Esophagus muscularis mucosa (tissue), 4 donors: ENCODE results near the gene FCRLA. TPM values are rescaled to one million over a fixed set of nuclear protein-coding genes. Genes with fewer than 3 reads are reported as not detected.

Experiments
- DNase-seq: peaks from one replicate; pipeline ENCODE4 v3.0.0-alpha.2; 2017; ENCODE audit errors: extremely low spot score
- H3K27ac ChIP-seq, 4 donors: fragments of 200-600 bp; sonication (generic); replicated peaks in 1 of 4; 1 replicate in 3 of 4; 2 replicates in 1 of 4; pipeline ENCODE4 v1.5.1; 2016 to 2019; ENCODE audit warnings: mild to moderate bottlenecking in 1 of 4
- H3K27me3 ChIP-seq, 4 donors: fragments of 200-600 bp; sonication (generic); one replicate each; pipeline versions ENCODE4 v1.5.1 to v1.6.0; 2016 to 2019
- H3K36me3 ChIP-seq, 4 donors: fragments of 200-600 bp; sonication (generic); one replicate each; pipeline ENCODE4 v1.5.1; 2016 to 2019
- H3K4me1 ChIP-seq, 4 donors: fragments of 200-600 bp; sonication (generic); one replicate each; pipeline ENCODE4 v1.5.1; 2016 to 2019
- H3K4me3 ChIP-seq, 4 donors: fragments of 200-600 bp; sonication (generic); 1 replicate in 2 of 4; 2 replicates in 2 of 4; pipeline ENCODE4 v1.5.1; 2016 to 2019; ENCODE audit warnings: mild to moderate bottlenecking in 4 of 4, moderate library complexity in 1 of 4
- H3K9me3 ChIP-seq, 4 donors: fragments of 200-600 bp; sonication (generic); 1 replicate in 3 of 4; 2 replicates in 1 of 4; pipeline ENCODE4 v1.5.1; 2016 to 2019
- EP300 ChIP-seq: sonication (generic); formaldehyde crosslinking; IDR thresholded peaks from one replicate; pipeline ENCODE4 v1.6.1; 2017; ENCODE audit warnings: antibody characterized with exemption
- POLR2A ChIP-seq: fragments of 450-650 bp; IDR thresholded peaks from one replicate; pipeline ENCODE4 v1.6.1; 2017; ENCODE audit warnings: antibody characterized with exemption, moderate library complexity, mild to moderate bottlenecking, low read depth
- POLR2AphosphoS5 ChIP-seq, 2 donors: sonication (generic); formaldehyde crosslinking; IDR thresholded peaks; one replicate each; pipeline ENCODE4 v1.6.1; 2017; ENCODE audit warnings: antibody characterized with exemption in 2 of 2
- WGBS: methylation state at CpG from one replicate; pipeline ENCODE4 v1.1.5; 2018; 5-methylcytosine and 5-hydroxymethylcytosine counted together
- intact Hi-C: fragments of 100-400 bp; cut with DNase I; formaldehyde crosslinking; loops from one replicate; pipeline ENCODE4 v1.15.1; 2023
- total RNA-seq, 4 donors: library from RNA; depleted of rRNA; stranded (reverse); fragments of >200 nt; gene quantifications; one replicate each; pipeline versions ENCODE4 v1.1.0 to v1.2.1, GENCODE V29; 2016
- TF ChIP-seq, protein P1 (sequence below), 3 experiments: fragments of 200-600 bp in 2 of 3; fragments of 450-650 bp in 1 of 3; sonication (generic) in 2 of 3; IDR thresholded peaks; one replicate each; pipeline ENCODE4 v1.5.1; 2017 to 2019; ENCODE audit warnings: antibody characterized with exemption in 3 of 3, mild to moderate bottlenecking in 2 of 3, moderate library complexity in 1 of 3

FCRLA gene
- total RNA-seq, 4 donors from 2014 or later, result 0.33 to 0.75 TPM; not detected in 2

DNA sequence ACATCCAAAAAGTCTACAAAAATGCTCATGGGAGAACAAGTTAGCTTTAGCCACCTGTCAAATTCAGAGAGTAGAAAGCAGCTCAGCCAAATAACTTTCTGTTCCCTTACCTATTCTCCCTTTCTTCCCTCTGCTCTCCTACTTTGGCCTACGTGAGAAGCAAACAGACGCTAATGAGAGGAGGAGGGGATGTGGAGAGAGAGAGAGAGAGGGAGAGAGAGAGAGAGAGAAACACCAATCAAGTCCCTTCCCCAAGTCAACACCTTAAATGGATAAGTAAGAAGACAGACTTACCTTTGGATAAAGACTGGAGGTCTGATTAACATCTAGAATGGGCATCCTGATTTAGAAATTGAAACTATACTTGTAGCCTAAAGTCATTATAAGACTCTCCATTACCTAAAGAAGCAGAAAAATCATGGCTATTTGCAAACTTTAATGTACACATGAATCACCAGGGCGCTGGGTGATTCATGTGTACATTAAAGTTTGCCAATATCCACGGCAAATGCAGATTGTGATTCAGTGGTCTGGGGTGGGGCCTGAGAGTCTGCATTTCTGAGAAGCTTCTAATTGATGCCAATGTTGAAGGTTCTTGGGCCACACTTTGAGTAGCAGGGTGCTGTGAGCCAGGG is 29.4 kb downstream of the FCRLA start:
- intact Hi-C loops, result no loop called here
- TF ChIP-seq, protein P1, sequence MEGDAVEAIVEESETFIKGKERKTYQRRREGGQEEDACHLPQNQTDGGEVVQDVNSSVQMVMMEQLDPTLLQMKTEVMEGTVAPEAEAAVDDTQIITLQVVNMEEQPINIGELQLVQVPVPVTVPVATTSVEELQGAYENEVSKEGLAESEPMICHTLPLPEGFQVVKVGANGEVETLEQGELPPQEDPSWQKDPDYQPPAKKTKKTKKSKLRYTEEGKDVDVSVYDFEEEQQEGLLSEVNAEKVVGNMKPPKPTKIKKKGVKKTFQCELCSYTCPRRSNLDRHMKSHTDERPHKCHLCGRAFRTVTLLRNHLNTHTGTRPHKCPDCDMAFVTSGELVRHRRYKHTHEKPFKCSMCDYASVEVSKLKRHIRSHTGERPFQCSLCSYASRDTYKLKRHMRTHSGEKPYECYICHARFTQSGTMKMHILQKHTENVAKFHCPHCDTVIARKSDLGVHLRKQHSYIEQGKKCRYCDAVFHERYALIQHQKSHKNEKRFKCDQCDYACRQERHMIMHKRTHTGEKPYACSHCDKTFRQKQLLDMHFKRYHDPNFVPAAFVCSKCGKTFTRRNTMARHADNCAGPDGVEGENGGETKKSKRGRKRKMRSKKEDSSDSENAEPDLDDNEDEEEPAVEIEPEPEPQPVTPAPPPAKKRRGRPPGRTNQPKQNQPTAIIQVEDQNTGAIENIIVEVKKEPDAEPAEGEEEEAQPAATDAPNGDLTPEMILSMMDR (IDR thresholded peaks at IDR 0.05), result no peak
- TF ChIP-seq POLR2AphosphoS5 (IDR thresholded peaks at IDR 0.05), result no peak
- no peak for TF ChIP-seq EP300
- TF ChIP-seq POLR2A, result no peak

DNA sequence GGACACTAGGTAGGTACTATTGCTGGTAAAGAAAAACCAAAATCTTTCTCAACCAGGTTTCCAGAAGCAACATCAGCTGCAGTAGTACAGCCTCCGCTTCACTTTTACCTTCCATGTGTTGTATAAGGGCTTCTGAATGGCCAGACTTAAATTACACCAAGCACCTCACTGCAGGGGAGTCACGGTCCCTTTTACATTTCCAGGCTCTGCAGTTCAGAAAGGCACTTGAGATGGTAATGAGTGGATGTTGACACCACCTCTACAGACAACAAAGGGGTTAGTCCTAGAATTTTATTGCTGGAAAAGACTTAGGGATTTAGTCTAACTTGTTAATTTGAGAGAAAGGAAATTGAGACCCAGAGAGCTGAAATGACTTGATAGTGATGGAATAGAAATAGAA is 30.6 kb downstream of the FCRLA start:
- H3K27ac ChIP-seq, result no peak overlapping the region
- no peak for TF ChIP-seq POLR2AphosphoS5 (IDR thresholded peaks at IDR 0.05)
- no peak for TF ChIP-seq EP300
- TF ChIP-seq POLR2A, result no peak
- TF ChIP-seq, protein P1 (IDR thresholded peaks at IDR 0.05), result no peak
- no peak overlapping the region for H3K4me3 ChIP-seq
- 68% methylated on average over 2 of the region's 2 CpGs for WGBS
- no peaks in the 10 kb centered on the region for H3K36me3 ChIP-seq
- H3K4me1 ChIP-seq, result peaks cover 0 to 5% (median 2%) of the 10 kb centered on the region in 4 donors
- no peak for DNase-seq
- peaks cover 0 to 20% (median 0%) of the 10 kb centered on the region in 4 donors for H3K27me3 ChIP-seq
- intact Hi-C loops, result no loop called here
- H3K9me3 ChIP-seq, result no peaks in the 10 kb centered on the region

More for the DNA sequence above, 29.4 kb downstream of the FCRLA start:
- DNase-seq, result no peak
- H3K4me3 ChIP-seq, result no peak overlapping the region
- H3K27ac ChIP-seq, result no peak overlapping the region
- H3K9me3 ChIP-seq, result no peaks in the 10 kb centered on the region
- WGBS, result 63% methylated on average over 4 of the region's 4 CpGs
- no peaks in the 10 kb centered on the region for H3K36me3 ChIP-seq
- peaks cover 0 to 3% (median 2%) of the 10 kb centered on the region in 4 donors for H3K4me1 ChIP-seq
- H3K27me3 ChIP-seq, result peaks cover 0 to 27% (median 0%) of the 10 kb centered on the region in 4 donors

DNA sequence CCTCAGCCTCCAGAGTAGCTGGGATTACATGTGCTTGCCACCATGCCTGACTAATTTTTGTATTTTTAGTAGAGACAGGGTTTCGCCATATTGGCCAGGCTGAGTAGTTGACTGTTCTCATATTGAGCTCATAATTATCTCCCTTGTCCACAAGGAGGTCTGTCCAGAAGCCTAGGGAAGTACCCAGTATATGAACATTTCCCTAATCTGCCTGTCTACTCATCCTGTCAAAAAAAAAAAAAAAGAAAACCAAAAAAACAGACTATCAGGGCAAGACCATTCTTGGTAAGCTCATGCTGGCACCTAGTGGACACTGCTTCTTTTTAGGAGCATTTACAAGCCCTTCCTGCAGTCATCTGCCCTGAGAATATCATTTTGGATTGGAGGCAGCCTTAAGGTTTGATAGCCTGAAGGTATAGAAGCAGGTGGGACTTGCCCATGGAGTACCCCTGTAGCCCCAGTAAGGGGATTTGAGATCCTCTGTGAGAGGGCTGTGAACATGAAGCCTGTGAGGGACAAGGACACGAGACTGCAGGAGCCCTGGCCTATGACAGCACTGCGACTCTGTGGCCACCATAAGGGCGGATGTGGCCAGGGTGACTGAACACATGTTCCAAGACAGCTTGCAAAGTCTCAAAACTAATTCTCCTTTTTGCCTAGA is 31.7 kb downstream of the FCRLA start:
- TF ChIP-seq, protein P1 (IDR thresholded peaks at IDR 0.05), result peak in 1 of 3 experiments; percentile 22
- TF ChIP-seq EP300, result no peak
- TF ChIP-seq POLR2AphosphoS5 (IDR thresholded peaks at IDR 0.05), result no peak
- Histone ChIP-seq H3K27ac (peak overlapping the region in 2 of 4 donors; percentile 19 to 25), H3K4me1 (peaks cover 0 to 5% (median under 1%) of the 10 kb centered on the region in 4 donors), H3K9me3 (no peaks in the 10 kb centered on the region), H3K4me3 (no peak overlapping the region), H3K27me3 (peaks cover 0 to 20% (median 0%) of the 10 kb centered on the region in 4 donors), H3K36me3 (no peaks in the 10 kb centered on the region)
- WGBS, result 87% methylated on average over 4 of the region's 4 CpGs
- DNase-seq, result no peak
- intact Hi-C loops, result no loop called here

DNA sequence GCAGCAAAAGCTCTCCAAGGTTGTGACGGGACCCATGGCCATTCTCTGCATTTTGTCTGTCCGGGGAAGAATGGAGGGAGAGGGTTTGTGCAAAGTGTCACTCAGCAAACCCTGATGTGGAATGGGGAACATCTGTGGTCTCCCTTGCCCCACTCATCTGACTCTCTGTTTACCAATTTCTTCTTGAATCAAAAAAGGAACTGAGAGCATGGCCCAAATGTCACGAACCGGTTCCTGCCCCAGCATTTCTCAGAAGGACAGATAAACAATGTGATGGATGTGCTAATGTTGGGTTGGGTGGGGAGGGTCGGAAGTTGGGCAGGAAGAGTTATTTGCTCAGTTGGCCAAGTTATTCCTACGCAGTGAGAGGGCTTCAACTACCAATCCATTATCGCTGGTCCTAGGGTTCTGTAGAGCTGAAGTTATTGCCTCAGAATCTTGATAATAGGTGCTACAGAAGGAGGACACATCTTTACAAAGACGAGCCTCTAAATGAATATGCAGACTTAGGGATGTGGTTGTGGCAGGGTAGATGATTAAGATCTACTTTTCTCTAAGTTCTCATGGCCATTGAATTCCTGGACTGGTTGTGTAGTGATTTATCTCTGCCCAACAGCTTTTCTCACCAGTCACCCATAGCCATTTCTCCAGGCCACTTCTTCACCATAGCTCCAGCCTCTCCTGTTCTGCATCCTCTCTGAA is 33.0 kb downstream of the FCRLA start:
- WGBS, result 63% methylated on average over 8 of the region's 8 CpGs
- Histone ChIP-seq H3K36me3 (no peaks in the 10 kb centered on the region), H3K4me3 (no peak overlapping the region), H3K27ac (peak overlapping the region in 1 of 4 donors; percentile 38), H3K4me1 (peaks cover 0 to 5% (median 0%) of the 10 kb centered on the region in 4 donors), H3K9me3 (no peaks in the 10 kb centered on the region), H3K27me3 (peaks cover 0 to 20% (median 0%) of the 10 kb centered on the region in 4 donors)
- DNase-seq, result no peak
- intact Hi-C loops, result loop anchor here (10.0 kb wide), 2 partner anchors 175 to 255 kb away; no protein-coding TSS in a partner anchor
- TF ChIP-seq POLR2A, result no peak
- TF ChIP-seq, protein P1 (IDR thresholded peaks at IDR 0.05), result no peak
- no peak for TF ChIP-seq POLR2AphosphoS5 (IDR thresholded peaks at IDR 0.05)
- TF ChIP-seq EP300, result no peak
